Activated CD8-positive, alpha-beta memory T cell treated with anti-CD3 and anti-CD28 coated beads, Interleukin-2, amount 50 U/mL, for 1 hour (primary cell): ENCODE data around the gene HTT.

Experiments
- DNase-seq: peaks from one replicate; pipeline ENCODE4 v3.0.0-alpha.2; 2020; ENCODE audit errors: extremely low read depth

Gene HTT

GRCh38 chr4:3074078-3074845 is at the start of gene HTT, which contains the start of gene HTT-AS:
Gene HTT (plus strand): TSS chr4:3074681. CDS start chr4:3074826, 145 bp downstream.
Gene HTT-AS (minus strand): TSS chr4:3074538.
- DNase-seq = peak; percentile 91

- DNase-seq = no peak
Measured at GRCh38 chr4:3025881-3026280, 48.6 kb upstream of the HTT start.

- no peak for DNase-seq
Measured at GRCh38 chr4:3026540-3026939, 47.9 kb upstream of the HTT start.

- DNase-seq = no peak
Measured at GRCh38 chr4:3029464-3029863, 45.0 kb upstream of the HTT start.

GRCh38 chr4:3030566-3031356 is 43.7 kb upstream of the HTT start:
- no peak for DNase-seq

- no peak for DNase-seq
Measured at GRCh38 chr4:3031357-3032082, 43.0 kb upstream of the HTT start.

GRCh38 chr4:3034231-3034630 is 40.2 kb upstream of the HTT start:
- DNase-seq = no peak

- no peak for DNase-seq
Measured at GRCh38 chr4:3035249-3035648, 39.2 kb upstream of the HTT start.

GRCh38 chr4:3035674-3036073 is 38.8 kb upstream of the HTT start:
- no peak for DNase-seq

GRCh38 chr4:3036131-3036952 is 38.1 kb upstream of the HTT start:
- DNase-seq = no peak

- no peak for DNase-seq
Measured at GRCh38 chr4:3037957-3038461, 36.5 kb upstream of the HTT start.

- DNase-seq = no peak
Measured at GRCh38 chr4:3039706-3040366, 34.6 kb upstream of the HTT start.

- no peak for DNase-seq
Measured at GRCh38 chr4:3040452-3041191, 33.9 kb upstream of the HTT start.

GRCh38 chr4:3041192-3042142 is 33.0 kb upstream of the HTT start:
- DNase-seq = no peak

GRCh38 chr4:3042226-3042625 is 32.3 kb upstream of the HTT start:
- no peak for DNase-seq

GRCh38 chr4:3043282-3044020 is 31.0 kb upstream of the HTT start:
- DNase-seq = no peak

GRCh38 chr4:3044870-3045819 is 29.3 kb upstream of the HTT start:
- DNase-seq = peak; percentile 51
